BJ (cell line): ENCODE measurements around the gene ID1. TPM values are rescaled to one million over a fixed set of nuclear protein-coding genes. Genes with fewer than 3 reads are reported as not detected.

Source experiments
- CTCF ChIA-PET: fragments of 350-600 bp; formaldehyde crosslinking; extraction: SDS; loops from one replicate; lab custom pipeline; 2021; ENCODE audit warnings: antibody characterized with exemption, inconsistent platforms; lab: Yijun Ruan, JAX
- POLR2A ChIA-PET: fragments of 300-600 bp; sonication (Branson Sonifier 250); formaldehyde crosslinking; extraction: SDS; loops from one replicate; lab custom pipeline; 2021; ENCODE audit warnings: antibody characterized with exemption; lab: Charles Lee
- DNase-seq: peaks from one replicate; pipeline ENCODE4 v3.0.0-alpha.2; 2011; ENCODE audit warnings: low read depth
- H3K27me3 ChIP-seq: 2 replicates; pipeline ENCODE4 v1.6.0; 2011; ENCODE audit warnings: low read length; ENCODE audit not compliant: control insufficient read depth, insufficient read depth
- H3K36me3 ChIP-seq: 2 replicates; pipeline ENCODE4 v1.5.1; 2011; ENCODE audit warnings: low read length; ENCODE audit not compliant: control insufficient read depth, insufficient read depth
- H3K4me3 ChIP-seq: 2 replicates; pipeline ENCODE4 v1.5.1; 2011; ENCODE audit warnings: low read depth, mild to moderate bottlenecking, control low read depth, low read length
- polyA minus RNA-seq: library from RNA; depleted of rRNA, polyadenylated mRNA; stranded (reverse); fragments of >200 nt; gene quantifications from 2 replicates; pipeline ENCODE4 v1.2.3, GENCODE V29; 2011; rRNA and poly(A)+ RNA removed
- polyA plus RNA-seq: library from polyadenylated mRNA; depleted of rRNA; stranded (reverse); fragments of >200 nt; gene quantifications from 2 replicates; pipeline ENCODE4 v1.2.3, GENCODE V29; 2011; rRNA removed
- TF ChIP-seq, protein P1 (sequence below): IDR thresholded peaks from 2 replicates; pipeline ENCODE4 v1.5.1; 2011; ENCODE audit warnings: low read depth, mild to moderate bottlenecking, control low read depth, inconsistent platforms, low read length, moderate library complexity; ENCODE audit not compliant: insufficient read depth

The ID1 gene, protein sequence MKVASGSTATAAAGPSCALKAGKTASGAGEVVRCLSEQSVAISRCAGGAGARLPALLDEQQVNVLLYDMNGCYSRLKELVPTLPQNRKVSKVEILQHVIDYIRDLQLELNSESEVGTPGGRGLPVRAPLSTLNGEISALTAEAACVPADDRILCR
- 126 and 135 TPM in 2 replicates for polyA plus RNA-seq
- 113 and 144 TPM in 2 replicates for polyA minus RNA-seq

- Histone ChIP-seq H3K27me3 (no peaks in the 10 kb centered on the region), H3K36me3 (no peaks in the 10 kb centered on the region), H3K4me3 (peak within 1 kb of the TSS; percentile 76)
- CTCF ChIA-PET, result interaction anchor here (1.0 to 20.1 kb wide), 7 partner anchors 7 to 118 kb away, joined by 3 to 667 read pairs (median 6); no protein-coding TSS in a partner anchor
- peak; percentile 70 for DNase-seq
- POLR2A ChIA-PET, result interaction anchor here (0.6 to 1.4 kb wide), 5 partner anchors 9 to 165 kb away, joined by 3 to 14 read pairs (median 6); no protein-coding TSS in a partner anchor
- TF ChIP-seq, protein P1, sequence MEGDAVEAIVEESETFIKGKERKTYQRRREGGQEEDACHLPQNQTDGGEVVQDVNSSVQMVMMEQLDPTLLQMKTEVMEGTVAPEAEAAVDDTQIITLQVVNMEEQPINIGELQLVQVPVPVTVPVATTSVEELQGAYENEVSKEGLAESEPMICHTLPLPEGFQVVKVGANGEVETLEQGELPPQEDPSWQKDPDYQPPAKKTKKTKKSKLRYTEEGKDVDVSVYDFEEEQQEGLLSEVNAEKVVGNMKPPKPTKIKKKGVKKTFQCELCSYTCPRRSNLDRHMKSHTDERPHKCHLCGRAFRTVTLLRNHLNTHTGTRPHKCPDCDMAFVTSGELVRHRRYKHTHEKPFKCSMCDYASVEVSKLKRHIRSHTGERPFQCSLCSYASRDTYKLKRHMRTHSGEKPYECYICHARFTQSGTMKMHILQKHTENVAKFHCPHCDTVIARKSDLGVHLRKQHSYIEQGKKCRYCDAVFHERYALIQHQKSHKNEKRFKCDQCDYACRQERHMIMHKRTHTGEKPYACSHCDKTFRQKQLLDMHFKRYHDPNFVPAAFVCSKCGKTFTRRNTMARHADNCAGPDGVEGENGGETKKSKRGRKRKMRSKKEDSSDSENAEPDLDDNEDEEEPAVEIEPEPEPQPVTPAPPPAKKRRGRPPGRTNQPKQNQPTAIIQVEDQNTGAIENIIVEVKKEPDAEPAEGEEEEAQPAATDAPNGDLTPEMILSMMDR, result no peak
Observed at GRCh38 chr20:31605031-31605901, at the start of gene ID1. ID1 (plus strand) TSS chr20:31605289; CDS start chr20:31605388, 99 bp downstream.

DNA sequence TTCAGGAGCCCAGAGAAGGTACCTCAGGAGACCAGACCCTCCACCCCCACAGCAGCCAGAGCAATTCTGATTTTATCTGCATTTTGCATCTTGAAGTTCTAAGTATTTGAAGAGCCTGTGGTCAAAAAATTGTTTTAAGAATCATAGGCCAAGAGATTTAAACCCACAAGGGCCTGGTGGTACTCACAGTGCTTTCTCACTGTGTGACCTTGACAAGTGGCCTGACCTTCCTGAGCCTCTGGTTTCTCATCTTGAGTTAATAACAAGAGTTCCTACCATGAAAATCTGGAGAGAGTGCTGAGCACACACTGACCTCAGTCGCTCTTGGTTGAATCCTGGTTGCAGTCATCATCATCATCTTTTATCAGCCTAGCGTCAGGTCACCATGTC lies 45.4 kb upstream of the ID1 start:
- ChIA-PET CTCF (interaction anchor here (0.8 to 14.5 kb wide), 10 partner anchors 9 to 102 kb away, joined by 3 to 667 read pairs (median 10); partner anchors contain the start of gene ID1), POLR2A (interaction anchor here (0.6 to 1.0 kb wide), 2 partner anchors 13 to 53 kb away, joined by 3 to 6 read pairs; a partner anchor contains a TSS)
- H3K4me3 ChIP-seq, result no peak overlapping the region
- no peaks in the 10 kb centered on the region for H3K27me3 ChIP-seq
- TF ChIP-seq, protein P1, result no peak
- H3K36me3 ChIP-seq, result peaks cover 26% of the 10 kb centered on the region
- no peak for DNase-seq

DNA sequence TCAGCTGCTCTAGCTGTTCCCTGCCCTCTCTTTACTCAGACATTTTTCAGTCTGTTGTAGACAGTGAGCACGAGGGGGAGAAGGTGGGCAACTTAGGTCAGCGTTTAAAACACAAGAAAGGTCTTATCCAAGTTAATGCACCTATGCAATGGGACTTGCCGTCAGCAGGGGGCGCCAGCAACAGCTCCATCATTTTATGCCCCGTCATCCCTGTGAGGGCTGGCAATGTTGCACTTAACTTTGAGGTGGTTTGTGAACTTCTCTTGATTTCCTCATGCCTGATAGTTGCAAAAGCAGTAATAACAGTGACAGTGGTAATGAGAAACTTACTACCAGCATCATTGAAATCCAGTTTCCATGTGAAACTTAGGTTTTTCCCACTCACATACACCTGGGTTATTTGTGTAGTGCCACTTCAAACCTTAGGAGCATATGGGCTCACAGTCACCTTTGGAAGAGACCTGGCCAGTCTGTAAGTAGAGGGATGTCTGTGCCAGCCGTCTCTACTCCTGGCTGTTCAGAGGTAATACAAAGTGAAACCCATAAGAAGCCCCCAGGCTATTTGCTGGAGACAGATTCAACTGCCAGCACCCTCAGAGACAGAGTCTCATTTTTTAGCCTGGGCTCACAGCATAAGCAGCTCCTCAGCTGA lies 44.9 kb upstream of the ID1 start:
- peak; percentile 51 for DNase-seq
- ChIA-PET CTCF (interaction anchor here (0.6 to 14.5 kb wide), 19 partner anchors 9 to 177 kb away, joined by 3 to 667 read pairs (median 4); partner anchors contain the start of genes HM13 and ID1), POLR2A (interaction anchor here (0.6 to 1.0 kb wide), 2 partner anchors 13 to 52 kb away, joined by 3 to 6 read pairs; a partner anchor contains a TSS)
- TF ChIP-seq, protein P1, result peak; percentile 93
- no peaks in the 10 kb centered on the region for H3K27me3 ChIP-seq
- no peak overlapping the region for H3K4me3 ChIP-seq
- H3K36me3 ChIP-seq, result peaks cover 23% of the 10 kb centered on the region

- Histone ChIP-seq H3K4me3 (no peak overlapping the region), H3K27me3 (no peaks in the 10 kb centered on the region), H3K36me3 (peaks cover 23% of the 10 kb centered on the region)
- POLR2A ChIA-PET, result interaction anchor here (1.0 kb wide), 1 partner anchor 14 kb away, joined by 3 read pairs; a partner anchor contains a TSS
- TF ChIP-seq, protein P1, result no peak
- DNase-seq, result peak; percentile 90
- CTCF ChIA-PET, result interaction anchor here (0.6 to 14.5 kb wide), 21 partner anchors 8 to 176 kb away, joined by 3 to 667 read pairs (median 4); partner anchors contain the start of genes HM13 and ID1
Observed at GRCh38 chr20:31560746-31561598, 44.1 kb upstream of the ID1 start.
